HepG2 (cell line): ENCODE results near the gene RTP2. TPM values are rescaled to one million over a fixed set of nuclear protein-coding genes. Genes with fewer than 3 reads are reported as not detected.

Source experiments
- DMTF1 ChIP-seq: sonication (generic); formaldehyde crosslinking; IDR thresholded peaks from 2 replicates; pipeline ENCODE4 v1.4.0; 2020; ENCODE audit warnings: mild to moderate bottlenecking, missing genetic modification reagents
- HCFC1 ChIP-seq: fragments of 150-350 bp; IDR thresholded peaks from 2 replicates; pipeline ENCODE4 v1.6.1; 2014; ENCODE audit warnings: low read depth, low read length
- HIC2 ChIP-seq: sonication (generic); formaldehyde crosslinking; IDR thresholded peaks from 2 replicates; pipeline ENCODE4 v1.9.0; 2022; ENCODE audit warnings: low read depth, missing genetic modification reagents
- MAF1 ChIP-seq: sonication (generic); formaldehyde crosslinking; IDR thresholded peaks from 2 replicates; pipeline ENCODE4 v1.5.0; 2020; ENCODE audit warnings: missing genetic modification reagents, borderline replicate concordance
- MBNL3 ChIP-seq: fragments of 250-450 bp; sonication (Bioruptor Pico); conservative IDR thresholded peaks from 2 replicates; pipeline ENCODE4 v1.8.0; 2022; ENCODE audit warnings: mild to moderate bottlenecking, inconsistent platforms
- SKI ChIP-seq: fragments of 450-650 bp; IDR thresholded peaks from one replicate; pipeline ENCODE4 v1.6.1; 2018; ENCODE audit warnings: mild to moderate bottlenecking; ENCODE audit not compliant: partially characterized antibody
- YY1 ChIP-seq: IDR thresholded peaks from 2 replicates; pipeline ENCODE4 v1.6.1; 2011; ENCODE audit warnings: low read length, low read depth, moderate library complexity, mild to moderate bottlenecking; ENCODE audit not compliant: insufficient read depth, insufficient replicate concordance
- ZIK1 ChIP-seq: sonication (generic); formaldehyde crosslinking; IDR thresholded peaks from 2 replicates; pipeline ENCODE4 v1.5.0; 2020; ENCODE audit warnings: mild to moderate bottlenecking, low read depth, missing genetic modification reagents, borderline replicate concordance
- ZNF160 ChIP-seq: sonication (generic); formaldehyde crosslinking; IDR thresholded peaks from 2 replicates; pipeline ENCODE4 v1.8.0; 2022; ENCODE audit warnings: mild to moderate bottlenecking, inconsistent platforms, missing genetic modification reagents
- ZNF230 ChIP-seq: sonication (generic); formaldehyde crosslinking; IDR thresholded peaks from 2 replicates; pipeline ENCODE4 v1.4.0; 2020; ENCODE audit warnings: mild to moderate bottlenecking, missing genetic modification reagents
- ZNF335 ChIP-seq: sonication (generic); formaldehyde crosslinking; IDR thresholded peaks from 2 replicates; pipeline ENCODE4 v1.4.0; 2020; ENCODE audit warnings: missing genetic modification reagents
- ZNF33B ChIP-seq: sonication (generic); formaldehyde crosslinking; IDR thresholded peaks from 2 replicates; pipeline ENCODE4 v1.5.1; 2020; ENCODE audit warnings: mild to moderate bottlenecking, missing genetic modification reagents
- ZNF672 ChIP-seq: sonication (generic); formaldehyde crosslinking; IDR thresholded peaks from 2 replicates; pipeline ENCODE4 v1.8.1; 2022; ENCODE audit warnings: missing genetic modification reagents
- ZNF770 ChIP-seq: sonication (generic); formaldehyde crosslinking; IDR thresholded peaks from 2 replicates; pipeline ENCODE4 v1.5.0; 2020; ENCODE audit warnings: mild to moderate bottlenecking, missing genetic modification reagents
- ZNF816 ChIP-seq: sonication (generic); formaldehyde crosslinking; IDR thresholded peaks from 2 replicates; pipeline ENCODE4 v1.8.0; 2022; ENCODE audit warnings: missing genetic modification reagents, mild to moderate bottlenecking, borderline replicate concordance
- polyA plus RNA-seq, 8 experiments: library from polyadenylated mRNA; depleted of rRNA in 3 of 8; stranded (reverse) in 7 of 8; unstranded in 1 of 8; fragments of >200 nt; fragmentation: Illumina TruSeq in 4 of 8; extraction: Trizol in 4 of 8; gene quantifications; 2 replicates each; pipeline versions ENCODE4 v1.2.1 to v1.2.3, GENCODE V29; 2011 to 2016; ENCODE audit warnings: low read depth in 4 of 8, missing spikeins in 1 of 8, mixed read lengths in 1 of 8; ENCODE audit not compliant: insufficient read depth in 1 of 8
- total RNA-seq, 5 experiments: library from RNA; depleted of rRNA; stranded (reverse); fragments of >200 nt; fragmentation: Illumina TruSeq; extraction: Trizol; gene quantifications; 2 replicates each; pipeline ENCODE4 v1.2.3, GENCODE V29; 2016; ENCODE audit warnings: low read depth in 1 of 5

The RTP2 gene
- total and polyA plus RNA-seq, 2 of the 13 experiments (the other 11 are each of a cell fraction or from before 2014, with no cell fraction given), result not detected

GRCh38 chr3:187740421-187741399 lies 38.4 kb upstream of the RTP2 start (continued):
- TF ChIP-seq MAF1 (no peak), HIC2 (CRISPR knock-in tag) (no peak), ZIK1 (no peak), ZNF672 (CRISPR knock-in tag) (no peak), DMTF1 (no peak), YY1 (peak; percentile 63), ZNF335 (CRISPR knock-in tag) (no peak), ZNF33B (CRISPR knock-in tag) (no peak), SKI (no peak), ZNF770 (no peak), HCFC1 (no peak), ZNF160 (no peak), ZNF230 (no peak), MBNL3 (CRISPR knock-in tag) (no peak), ZNF816 (CRISPR knock-in tag) (no peak)
